GM12878 (cell line): ENCODE results near the gene PTPRD. TPM values are rescaled to one million over a fixed set of nuclear protein-coding genes. Genes with fewer than 3 reads are reported as not detected.

Experiments
- EGR1 ChIP-seq, 2 experiments: IDR thresholded peaks; 1 replicate in 1 of 2; 2 replicates in 1 of 2; pipeline ENCODE4 v1.6.1; 2011 to 2012; ENCODE audit warnings: low read depth in 2 of 2, low read length in 2 of 2, borderline replicate concordance in 1 of 2, mild to moderate bottlenecking in 1 of 2, moderate library complexity in 1 of 2
- EZH2 ChIP-seq: IDR thresholded peaks from 2 replicates; pipeline ENCODE4 v1.6.1; 2012; ENCODE audit warnings: low read depth, mild to moderate bottlenecking, control low read depth, inconsistent platforms, low read length, borderline replicate concordance; ENCODE audit not compliant: control insufficient read depth
- MXI1 ChIP-seq: fragments of 150-350 bp; IDR thresholded peaks from 2 replicates; pipeline ENCODE4 v1.6.1; 2011; ENCODE audit warnings: low read depth, mild to moderate bottlenecking, inconsistent platforms, low read length, improper control_type of control experiment
- NBN ChIP-seq: fragments of 450-650 bp; IDR thresholded peaks from 2 replicates; pipeline ENCODE4 v1.6.1; 2016
- SIX5 ChIP-seq: IDR thresholded peaks from 2 replicates; pipeline ENCODE4 v1.6.1; 2011; ENCODE audit warnings: mild to moderate bottlenecking, low read depth, low read length, moderate library complexity; ENCODE audit not compliant: severe bottlenecking
- SMARCA5 ChIP-seq: fragments of 450-650 bp; IDR thresholded peaks from 2 replicates; pipeline ENCODE4 v1.6.1; 2017; ENCODE audit warnings: mild to moderate bottlenecking
- STAT3 ChIP-seq: IDR thresholded peaks from 2 replicates; pipeline ENCODE4 v1.6.1; 2011; ENCODE audit warnings: low read depth, low read length, improper control_type of control experiment
- polyA plus RNA-seq, 11 experiments: library from polyadenylated mRNA; depleted of rRNA in 4 of 11; unstranded in 6 of 11; stranded (reverse) in 5 of 11; fragments of >200 nt; fragmentation: Nextera tagmentation in 4 of 11; fragmentation: Illumina TruSeq in 1 of 11; extraction: Ambion mirVana in 4 of 11; extraction: Trizol in 1 of 11; gene quantifications; 1 replicate in 1 of 11; 2 replicates in 10 of 11; pipeline versions ENCODE4 v1.2.1 to v1.2.3, GENCODE V29; 2011 to 2016; ENCODE audit warnings: inconsistent platforms in 2 of 11, missing spikeins in 2 of 11, low read depth in 1 of 11
- total RNA-seq, 4 experiments: library from RNA; depleted of rRNA in 3 of 4; stranded (reverse); fragments of >200 nt in 3 of 4; fragmentation: Illumina TruSeq in 1 of 4; extraction: Trizol in 1 of 4; gene quantifications; 2 replicates each; pipeline versions ENCODE4 v1.2.1 to v1.2.3, GENCODE V29; 2013 to 2021
- TF ChIP-seq, protein P1 (sequence below): fragments of 450-650 bp; IDR thresholded peaks from 2 replicates; pipeline ENCODE4 v1.6.1; 2017; ENCODE audit warnings: low read depth, mild to moderate bottlenecking, moderate library complexity
- TF ChIP-seq, protein P2 (sequence below): fragments of 450-650 bp; formaldehyde crosslinking; IDR thresholded peaks from 2 replicates; pipeline ENCODE4 v1.4.0; 2020; ENCODE audit warnings: mild to moderate bottlenecking, moderate library complexity

The PTPRD gene
- total and polyA plus RNA-seq, 10 of the 15 experiments (the other 5 are each of a cell fraction or from before 2014, with no cell fraction given), result under 0.01 to 0.05 (median 0.01) TPM; not detected in 7

DNA sequence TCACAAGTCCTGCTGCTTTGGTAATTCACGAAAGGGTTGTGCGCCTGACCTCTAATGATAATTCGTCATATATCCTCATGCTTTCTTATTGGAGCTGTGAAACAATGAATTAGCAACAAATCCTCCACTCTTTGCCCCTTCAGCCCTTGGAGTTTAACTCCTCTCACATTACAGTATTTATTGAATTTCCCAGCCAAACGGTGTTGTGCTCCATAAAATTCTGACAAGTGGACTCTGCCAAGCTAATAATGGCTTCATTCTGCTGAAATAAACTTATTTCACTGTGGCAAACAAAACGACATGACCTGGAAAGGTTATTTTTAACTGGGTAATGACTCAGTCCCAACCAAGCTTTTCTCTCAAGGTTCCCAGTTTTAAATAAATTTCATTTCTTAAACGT is 1828.9 kb downstream of the PTPRD start (continued):
- TF ChIP-seq EGR1 (IDR thresholded peaks at IDR 0.05; ENCODE audit: borderline replicate concordance in 1 of 2, low read depth in 2 of 2, low read length in 2 of 2) (no peak), SIX5 (no peak), SMARCA5 (no peak), MXI1 (no peak), EZH2 (no peak), STAT3 (no peak), NBN (no peak)
- TF ChIP-seq, protein P1, sequence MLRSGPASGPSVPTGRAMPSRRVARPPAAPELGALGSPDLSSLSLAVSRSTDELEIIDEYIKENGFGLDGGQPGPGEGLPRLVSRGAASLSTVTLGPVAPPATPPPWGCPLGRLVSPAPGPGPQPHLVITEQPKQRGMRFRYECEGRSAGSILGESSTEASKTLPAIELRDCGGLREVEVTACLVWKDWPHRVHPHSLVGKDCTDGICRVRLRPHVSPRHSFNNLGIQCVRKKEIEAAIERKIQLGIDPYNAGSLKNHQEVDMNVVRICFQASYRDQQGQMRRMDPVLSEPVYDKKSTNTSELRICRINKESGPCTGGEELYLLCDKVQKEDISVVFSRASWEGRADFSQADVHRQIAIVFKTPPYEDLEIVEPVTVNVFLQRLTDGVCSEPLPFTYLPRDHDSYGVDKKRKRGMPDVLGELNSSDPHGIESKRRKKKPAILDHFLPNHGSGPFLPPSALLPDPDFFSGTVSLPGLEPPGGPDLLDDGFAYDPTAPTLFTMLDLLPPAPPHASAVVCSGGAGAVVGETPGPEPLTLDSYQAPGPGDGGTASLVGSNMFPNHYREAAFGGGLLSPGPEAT, result no peak
- TF ChIP-seq, protein P2, sequence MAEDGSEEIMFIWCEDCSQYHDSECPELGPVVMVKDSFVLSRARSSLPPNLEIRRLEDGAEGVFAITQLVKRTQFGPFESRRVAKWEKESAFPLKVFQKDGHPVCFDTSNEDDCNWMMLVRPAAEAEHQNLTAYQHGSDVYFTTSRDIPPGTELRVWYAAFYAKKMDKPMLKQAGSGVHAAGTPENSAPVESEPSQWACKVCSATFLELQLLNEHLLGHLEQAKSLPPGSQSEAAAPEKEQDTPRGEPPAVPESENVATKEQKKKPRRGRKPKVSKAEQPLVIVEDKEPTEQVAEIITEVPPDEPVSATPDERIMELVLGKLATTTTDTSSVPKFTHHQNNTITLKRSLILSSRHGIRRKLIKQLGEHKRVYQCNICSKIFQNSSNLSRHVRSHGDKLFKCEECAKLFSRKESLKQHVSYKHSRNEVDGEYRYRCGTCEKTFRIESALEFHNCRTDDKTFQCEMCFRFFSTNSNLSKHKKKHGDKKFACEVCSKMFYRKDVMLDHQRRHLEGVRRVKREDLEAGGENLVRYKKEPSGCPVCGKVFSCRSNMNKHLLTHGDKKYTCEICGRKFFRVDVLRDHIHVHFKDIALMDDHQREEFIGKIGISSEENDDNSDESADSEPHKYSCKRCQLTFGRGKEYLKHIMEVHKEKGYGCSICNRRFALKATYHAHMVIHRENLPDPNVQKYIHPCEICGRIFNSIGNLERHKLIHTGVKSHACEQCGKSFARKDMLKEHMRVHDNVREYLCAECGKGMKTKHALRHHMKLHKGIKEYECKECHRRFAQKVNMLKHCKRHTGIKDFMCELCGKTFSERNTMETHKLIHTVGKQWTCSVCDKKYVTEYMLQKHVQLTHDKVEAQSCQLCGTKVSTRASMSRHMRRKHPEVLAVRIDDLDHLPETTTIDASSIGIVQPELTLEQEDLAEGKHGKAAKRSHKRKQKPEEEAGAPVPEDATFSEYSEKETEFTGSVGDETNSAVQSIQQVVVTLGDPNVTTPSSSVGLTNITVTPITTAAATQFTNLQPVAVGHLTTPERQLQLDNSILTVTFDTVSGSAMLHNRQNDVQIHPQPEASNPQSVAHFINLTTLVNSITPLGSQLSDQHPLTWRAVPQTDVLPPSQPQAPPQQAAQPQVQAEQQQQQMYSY (CRISPR knock-in tag), result no peak
